CD4-positive, alpha-beta T cell treated with Interleukin-17A for 4 hours (primary cell): ENCODE data around the gene PCDH11Y.
"Not testable (repeated sequence)": the region's sequence is repeated elsewhere in the genome, so short reads cannot be mapped to it uniquely, and the experiment has no call there.

Experiments used
- DNase-seq: peaks from one replicate; pipeline ENCODE4 v3.0.0-alpha.2; 2020; ENCODE audit warnings: mixed read lengths

Gene PCDH11Y

DNA sequence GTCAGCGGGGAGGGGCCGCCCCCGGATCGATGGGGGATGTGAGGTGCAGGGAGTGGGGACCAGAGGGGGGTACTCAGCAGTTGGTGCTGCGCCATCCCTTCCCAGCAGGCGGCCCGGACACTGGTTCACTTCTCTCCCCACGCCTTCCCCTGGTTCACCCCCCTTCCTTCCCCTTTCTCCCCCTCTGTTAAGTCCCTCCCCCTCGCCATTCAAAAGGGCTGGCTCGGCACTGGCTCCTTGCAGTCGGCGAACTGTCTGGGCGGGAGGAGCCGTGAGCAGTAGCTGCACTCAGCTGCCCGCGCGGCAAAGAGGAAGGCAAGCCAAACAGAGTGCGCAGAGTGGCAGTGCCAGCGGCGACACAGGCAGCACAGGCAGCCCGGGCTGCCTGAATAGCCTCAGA, at the start of gene PCDH11Y:
TSS of gene PCDH11Y (plus strand) at position 240 of the 400 bp plus-strand sequence. CDS start 56,804 bp downstream, outside the sequence.
- not testable (repeated sequence) for DNase-seq

GRCh38 chrY:4967894-4968293, 32.2 kb upstream of the PCDH11Y start:
- not testable (repeated sequence) for DNase-seq

GRCh38 chrY:4991743-4992400, 8.2 kb upstream of the PCDH11Y start:
- DNase-seq = not testable (repeated sequence)

DNA sequence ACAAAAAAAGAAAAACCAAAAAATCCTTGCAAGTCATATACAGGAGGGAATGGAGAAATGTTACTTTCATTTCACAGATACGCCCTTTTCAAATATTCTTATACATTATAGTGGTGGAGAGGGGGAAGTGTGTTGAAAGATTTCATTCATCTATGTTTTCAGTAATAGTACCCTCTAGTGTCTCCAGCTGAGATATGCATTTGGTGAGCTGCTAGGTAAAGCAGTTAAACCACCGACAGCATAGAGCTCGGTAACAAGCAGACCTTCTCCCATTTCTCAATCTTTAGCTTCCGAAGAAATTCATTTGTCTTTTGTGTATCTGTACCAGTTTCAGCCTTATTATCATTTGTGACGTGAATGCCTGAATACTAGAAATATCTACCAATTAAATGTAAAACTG, 5.2 kb upstream of the PCDH11Y start:
- not testable (repeated sequence) for DNase-seq

- DNase-seq = not testable (repeated sequence)
These were observed 2.5 kb downstream of the PCDH11Y start for GRCh38 chrY:5002476-5003184.

DNA sequence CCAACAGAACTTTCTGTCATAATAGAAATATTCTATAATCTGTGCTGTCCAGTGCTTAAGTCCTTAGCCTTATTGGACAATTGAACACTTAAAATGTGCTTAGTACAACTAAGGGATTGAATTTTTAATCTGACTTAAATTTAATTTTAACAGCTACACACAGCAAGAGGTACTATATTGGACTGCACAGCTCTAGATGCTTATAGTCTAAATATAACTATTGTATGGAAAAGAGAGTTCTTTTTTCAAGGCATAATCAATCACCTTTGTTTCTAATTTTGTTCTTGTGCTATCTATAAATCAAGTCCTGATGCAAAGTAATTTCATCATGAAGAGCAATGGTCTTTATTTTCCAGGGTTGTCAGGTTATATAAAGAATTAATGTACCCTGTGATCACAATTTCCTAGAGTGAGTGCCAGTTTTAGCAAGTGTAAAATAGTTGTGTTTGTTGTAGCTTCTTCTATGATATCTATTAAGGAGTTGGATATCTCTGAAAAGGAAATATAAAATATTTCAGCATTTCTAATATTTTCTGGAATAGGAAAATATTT, 39.0 kb downstream of the PCDH11Y start:
- DNase-seq = not testable (repeated sequence)

- not testable (repeated sequence) for DNase-seq
These were observed 82.9 kb downstream of the PCDH11Y start for GRCh38 chrY:5083017-5083416.

- not testable (repeated sequence) for DNase-seq
These were observed 182.9 kb downstream of the PCDH11Y start for GRCh38 chrY:5182998-5183397.

- DNase-seq = not testable (repeated sequence)
These were observed 215.0 kb downstream of the PCDH11Y start for GRCh38 chrY:5215116-5215515.

- not testable (repeated sequence) for DNase-seq
These were observed 324.8 kb downstream of the PCDH11Y start for GRCh38 chrY:5324931-5325330.

DNA sequence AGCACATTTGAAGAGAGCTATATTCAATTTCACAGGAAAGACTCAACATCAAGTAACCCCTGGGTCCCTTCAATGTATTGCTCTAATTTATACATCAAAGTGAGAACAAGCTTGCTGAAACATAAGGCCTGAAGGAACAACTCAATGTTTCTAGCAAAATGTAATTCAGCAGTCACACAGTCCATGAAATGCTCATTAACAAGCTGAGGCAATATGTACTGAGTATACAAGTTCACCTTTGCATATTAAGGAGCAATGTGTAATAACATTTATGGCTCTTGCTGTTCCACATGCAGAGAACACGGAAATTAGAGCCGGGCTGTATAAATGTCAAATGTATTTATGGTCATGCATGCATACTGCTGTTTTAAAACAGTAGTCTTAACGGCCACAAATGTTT, 342.1 kb downstream of the PCDH11Y start:
- DNase-seq = not testable (repeated sequence)

DNA sequence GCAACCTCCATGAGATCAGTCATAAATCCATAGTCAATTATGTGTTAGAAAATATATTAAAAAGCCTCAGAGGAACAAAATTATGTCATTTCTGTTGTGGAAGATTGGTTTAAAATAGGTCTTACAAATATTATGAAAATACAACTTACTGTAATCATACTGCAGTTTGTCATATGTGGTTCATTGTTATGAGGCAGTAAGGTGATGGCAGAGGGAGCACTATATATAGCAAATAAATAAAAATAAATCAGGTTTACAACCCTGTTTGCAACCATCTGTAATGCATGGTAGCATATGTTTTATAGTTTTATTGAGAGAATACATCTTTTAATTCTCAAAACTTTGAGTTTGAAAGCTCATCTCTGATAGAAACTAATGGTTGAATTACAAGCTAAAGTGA, 543.6 kb downstream of the PCDH11Y start:
- not testable (repeated sequence) for DNase-seq

GRCh38 chrY:5638589-5638988, 638.5 kb downstream of the PCDH11Y start:
- DNase-seq = not testable (repeated sequence)

DNA sequence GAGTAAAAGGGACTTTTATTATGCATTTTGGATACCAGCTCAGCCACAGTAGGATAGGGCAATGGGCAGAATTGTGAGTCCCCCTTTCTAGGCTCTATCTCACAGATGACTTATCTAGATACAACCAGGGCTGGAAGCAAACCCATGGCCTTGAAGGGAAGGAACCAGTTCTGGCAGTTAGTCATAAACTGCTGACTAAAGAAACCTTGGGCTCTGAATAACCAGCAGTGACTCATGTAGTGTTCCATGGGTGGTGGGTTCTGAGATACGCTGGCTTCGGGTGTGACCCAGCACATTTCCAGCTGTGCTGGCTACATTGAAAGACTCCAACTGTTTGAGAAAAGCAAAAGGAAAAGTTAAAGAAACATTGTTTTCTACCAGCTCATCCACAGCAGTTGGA, 679.2 kb downstream of the PCDH11Y start:
- DNase-seq = not testable (repeated sequence)

- DNase-seq = not testable (repeated sequence)
These were observed 708.6 kb downstream of the PCDH11Y start for GRCh38 chrY:5708727-5709126.

GRCh38 chrY:5709788-5710381, 709.8 kb downstream of the PCDH11Y start:
- DNase-seq = not testable (repeated sequence)

DNA sequence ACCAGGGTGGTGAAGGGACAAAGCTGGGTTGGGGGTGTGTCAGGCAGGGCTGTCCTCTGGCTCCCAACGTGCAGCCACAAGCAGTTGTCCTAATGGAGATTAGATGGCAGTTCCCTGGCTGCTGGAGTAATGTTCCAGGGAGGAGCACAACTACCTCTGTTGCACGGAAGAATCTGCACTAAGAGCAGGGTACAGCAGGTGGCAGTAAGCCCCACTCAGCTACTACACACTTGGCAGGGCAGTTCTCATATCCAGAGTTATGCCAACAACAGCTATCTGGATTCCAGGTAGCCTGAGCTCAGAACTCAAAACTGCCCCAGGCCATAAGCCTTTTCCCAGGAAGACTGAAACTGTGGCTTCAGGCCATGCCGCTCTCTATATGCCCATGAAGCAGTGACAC, 761.3 kb downstream of the PCDH11Y start:
- DNase-seq = not testable (repeated sequence)

DNA sequence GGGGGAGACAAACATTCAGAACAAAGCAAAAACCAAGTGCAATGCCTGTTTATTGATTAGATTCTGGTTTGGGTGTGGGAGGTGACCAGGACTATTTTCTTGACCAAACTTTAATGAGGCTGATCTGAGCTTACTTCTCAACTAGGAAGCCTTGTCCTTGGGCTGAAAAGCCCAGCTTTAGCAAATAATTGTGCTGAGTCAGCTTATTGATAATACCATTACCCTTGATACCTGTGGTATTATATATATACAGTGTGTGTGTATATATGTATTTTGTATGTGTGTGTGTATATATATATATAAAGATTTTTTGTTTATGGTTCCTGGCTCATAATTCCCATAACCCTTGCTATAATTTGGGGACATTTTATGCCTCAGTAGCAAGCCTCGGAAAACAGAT, 776.4 kb downstream of the PCDH11Y start:
- DNase-seq = not testable (repeated sequence)
